GM23338 (cell line): ENCODE measurements around the gene IDI2. TPM values are rescaled to one million over a fixed set of nuclear protein-coding genes. Genes with fewer than 3 reads are reported as not detected.
"Not testable (repeated sequence)": the region's sequence is repeated elsewhere in the genome, so short reads cannot be mapped to it uniquely, and the experiment has no call there.

Source experiments
- ATAC-seq: fragments of 200-7000 bp; cut with Tn5 transposase; 3 replicates; pipeline ENCODE4 v1.9.1; 2020
- DNase-seq: peaks from one replicate; pipeline ENCODE4 v3.0.0-alpha.2; 2015; ENCODE audit warnings: low spot score
- H2AFZ ChIP-seq: fragments of 200-600 bp; sonication (generic); 2 replicates; pipeline ENCODE4 v1.8.0; 2016; ENCODE audit warnings: antibody characterized with exemption, mild to moderate bottlenecking, moderate library complexity
- H3F3A ChIP-seq: fragments of 200-600 bp; sonication (generic); replicated peaks from 2 replicates; pipeline ENCODE4 v1.8.0; 2017; ENCODE audit warnings: antibody characterized with exemption, mixed run types, low read depth
- H3K27ac ChIP-seq: fragments of 200-600 bp; sonication (generic); 2 replicates; pipeline ENCODE4 v1.6.1; 2016; ENCODE audit warnings: low read depth
- H3K27me3 ChIP-seq: fragments of 200-600 bp; sonication (generic); 2 replicates; pipeline ENCODE4 v1.8.0; 2016; ENCODE audit warnings: mild to moderate bottlenecking, mixed run types, moderate library complexity; ENCODE audit not compliant: insufficient read depth
- H3K36me3 ChIP-seq: fragments of 200-600 bp; sonication (generic); 2 replicates; pipeline ENCODE4 v1.8.0; 2016; ENCODE audit warnings: mild to moderate bottlenecking; ENCODE audit not compliant: insufficient read depth
- H3K4me1 ChIP-seq: fragments of 200-600 bp; sonication (generic); 2 replicates; pipeline ENCODE4 v1.8.0; 2016; ENCODE audit warnings: mild to moderate bottlenecking, moderate library complexity; ENCODE audit not compliant: insufficient read depth
- H3K4me2 ChIP-seq: fragments of 200-600 bp; sonication (generic); 2 replicates; pipeline ENCODE4 v1.7.1; 2017; ENCODE audit warnings: mixed run types
- H3K4me3 ChIP-seq: fragments of 200-600 bp; sonication (generic); 2 replicates; pipeline ENCODE4 v1.6.1; 2016; ENCODE audit warnings: mixed run types
- H3K79me2 ChIP-seq: fragments of 200-600 bp; sonication (generic); replicated peaks from 2 replicates; pipeline ENCODE4 v1.8.0; 2017; ENCODE audit warnings: mild to moderate bottlenecking; ENCODE audit not compliant: insufficient read depth
- H3K9me2 ChIP-seq: fragments of 200-600 bp; sonication (generic); 2 replicates; pipeline ENCODE4 v1.8.0; 2017; ENCODE audit not compliant: insufficient read depth
- H4K20me1 ChIP-seq: fragments of 200-600 bp; sonication (generic); replicated peaks from 2 replicates; pipeline ENCODE4 v1.8.0; 2017; ENCODE audit warnings: mild to moderate bottlenecking; ENCODE audit not compliant: insufficient read depth
- H3K27ac Mint-ChIP-seq: 2 replicates; pipeline ENCODE4 v1.8.0; 2020; ENCODE audit warnings: inconsistent platforms, mild to moderate bottlenecking, moderate library complexity, mixed read lengths
- H3K27me3 Mint-ChIP-seq: 3 replicates; pipeline ENCODE4 v1.8.0; 2022; ENCODE audit warnings: low read depth, mild to moderate bottlenecking, moderate library complexity, mixed read lengths, inconsistent platforms; ENCODE audit not compliant: insufficient read depth, poor library complexity
- H3K36me3 Mint-ChIP-seq: 3 replicates; pipeline ENCODE4 v1.8.0; 2021; ENCODE audit warnings: low read depth, mild to moderate bottlenecking, inconsistent platforms, moderate library complexity, mixed read lengths
- H3K4me1 Mint-ChIP-seq: 3 replicates; pipeline ENCODE4 v1.8.0; 2020; ENCODE audit warnings: mild to moderate bottlenecking, inconsistent platforms, mixed read lengths
- H3K4me3 Mint-ChIP-seq: 3 replicates; pipeline ENCODE4 v1.8.0; 2021; ENCODE audit warnings: moderate library complexity, mild to moderate bottlenecking, inconsistent platforms, mixed read lengths
- H3K9me3 Mint-ChIP-seq: 3 replicates; pipeline ENCODE4 v1.8.0; 2020; ENCODE audit warnings: moderate library complexity, mild to moderate bottlenecking, inconsistent platforms, mixed read lengths
- EZH2 ChIP-seq: fragments of 200-600 bp; sonication (generic); IDR thresholded peaks from one replicate; pipeline ENCODE4 v1.8.0; 2017; ENCODE audit warnings: antibody characterized with exemption, mild to moderate bottlenecking, low read depth; ENCODE audit not compliant: unreplicated experiment
- EZH2phosphoT487 ChIP-seq: fragments of 200-600 bp; sonication (generic); IDR thresholded peaks from one replicate; pipeline ENCODE4 v1.8.1; 2018; ENCODE audit warnings: antibody characterized with exemption; ENCODE audit not compliant: unreplicated experiment
- JUNB ChIP-seq: IDR thresholded peaks from one replicate; pipeline ENCODE4 v1.6.1; 2016; ENCODE audit warnings: antibody characterized with exemption; ENCODE audit not compliant: unreplicated experiment
- NANOG ChIP-seq: IDR thresholded peaks from 2 replicates; pipeline ENCODE4 v1.6.1; 2016; ENCODE audit warnings: antibody characterized with exemption, borderline replicate concordance
- POLR2AphosphoS5 ChIP-seq: IDR thresholded peaks from 2 replicates; pipeline ENCODE4 v1.6.1; 2016; ENCODE audit warnings: antibody characterized with exemption, low read depth
- REST ChIP-seq: IDR thresholded peaks from one replicate; pipeline ENCODE4 v1.6.1; 2018; ENCODE audit warnings: antibody characterized with exemption; ENCODE audit not compliant: unreplicated experiment
- STAT1 ChIP-seq: IDR thresholded peaks from one replicate; pipeline ENCODE4 v1.6.1; 2016; ENCODE audit warnings: antibody characterized with exemption; ENCODE audit not compliant: unreplicated experiment
- polyA plus RNA-seq: library from polyadenylated mRNA; unstranded; fragments of >200 nt; fragmentation: Nextera tagmentation; extraction: Ambion mirVana; gene quantifications from 2 replicates; pipeline ENCODE4 v1.2.1, GENCODE V29; 2016
- total RNA-seq: library from RNA; depleted of rRNA; stranded (reverse); fragments of >200 nt; shearing (Covaris generic); gene quantifications from 2 replicates; pipeline ENCODE4 v1.2.3, GENCODE V29; 2014

IDI2 gene
- total and polyA plus RNA-seq, 2 experiments from 2014 or later: not detected

GRCh38 chr10:1038769-1039168 is 13.1 kb upstream of the IDI2 start:
- not testable (repeated sequence) for H3K27ac ChIP-seq, H3K4me1 ChIP-seq, ATAC-seq, H2AFZ ChIP-seq, H3K27me3 ChIP-seq, H3K9me3 Mint-ChIP-seq, H3K27ac Mint-ChIP-seq, H3K27me3 Mint-ChIP-seq, DNase-seq, H3K4me3 Mint-ChIP-seq, H3K4me2 ChIP-seq, H3K4me1 Mint-ChIP-seq, H3K9me2 ChIP-seq, H3K4me3 ChIP-seq
- Histone ChIP-seq H4K20me1 (peaks cover 28% of the 10 kb centered on the region), H3F3A (peaks cover 27% of the 10 kb centered on the region), H3K79me2 (peaks cover 11% of the 10 kb centered on the region), H3K36me3 (peaks cover 44% of the 10 kb centered on the region)
- peaks cover 39% of the 10 kb centered on the region for H3K36me3 Mint-ChIP-seq

GRCh38 chr10:1037098-1037497 is 11.4 kb upstream of the IDI2 start:
- TF ChIP-seq JUNB (no peak), REST (no peak), STAT1 (no peak), NANOG (no peak)
- Mint-ChIP-seq H3K36me3 (peaks cover 25% of the 10 kb centered on the region), H3K4me1 (peaks cover 9% of the 10 kb centered on the region; the same call in 2 of the 3 replicates), H3K9me3 (no peaks in the 10 kb centered on the region), H3K4me3 (no peak overlapping the region), H3K27me3 (no peaks in the 10 kb centered on the region), H3K27ac (peak overlapping the region; percentile 8; the same call in 1 of the 2 replicates)
- no peak overlapping the region for H3K4me2 ChIP-seq
- no peaks in the 10 kb centered on the region for H3K4me1 ChIP-seq
- peaks cover 27% of the 10 kb centered on the region for H3K36me3 ChIP-seq
- no peak overlapping the region for H2AFZ ChIP-seq
- no peaks in the 10 kb centered on the region for H3K27me3 ChIP-seq
- H3K4me3 ChIP-seq: no peak overlapping the region
- H3K27ac ChIP-seq: peak overlapping the region; percentile 69; the same call in 1 of the 2 replicates
- no peaks in the 10 kb centered on the region for H3K9me2 ChIP-seq
- no peak; the same call in 2 of the 3 replicates for ATAC-seq
- H3K79me2 ChIP-seq: 0 out of 2 replicates have a peak, but pooled peaks cover 2% of the 10 kb centered on the region
- peaks cover 23% of the 10 kb centered on the region for H4K20me1 ChIP-seq
- no peak for DNase-seq
- peaks cover 19% of the 10 kb centered on the region for H3F3A ChIP-seq

GRCh38 chr10:1036341-1036791 is 10.7 kb upstream of the IDI2 start:
- H3K4me3 Mint-ChIP-seq: no peak overlapping the region
- H3K4me1 ChIP-seq: no peaks in the 10 kb centered on the region
- ATAC-seq (no peak), DNase-seq (no peak)
- no peaks in the 10 kb centered on the region for H3K27me3 ChIP-seq
- peaks cover 19% of the 10 kb centered on the region for H3F3A ChIP-seq
- peaks cover 21% of the 10 kb centered on the region for H4K20me1 ChIP-seq
- H3K79me2 ChIP-seq: 0 out of 2 replicates have a peak, but pooled peaks cover 2% of the 10 kb centered on the region
- no peaks in the 10 kb centered on the region for H3K27me3 Mint-ChIP-seq
- no peak overlapping the region for H3K4me2 ChIP-seq
- H3K9me3 Mint-ChIP-seq: no peaks in the 10 kb centered on the region
- H2AFZ ChIP-seq: no peak overlapping the region
- H3K27ac ChIP-seq: peak overlapping the region; percentile 69; the same call in 1 of the 2 replicates
- peaks cover 20% of the 10 kb centered on the region for H3K36me3 ChIP-seq
- no peak overlapping the region for H3K4me3 ChIP-seq
- H3K4me1 Mint-ChIP-seq: peaks cover 9% of the 10 kb centered on the region; the same call in 2 of the 3 replicates
- TF ChIP-seq EZH2 (no peak), POLR2AphosphoS5 (no peak), EZH2phosphoT487 (no peak)
- H3K27ac Mint-ChIP-seq: peak overlapping the region; percentile 37; the same call in 1 of the 2 replicates
- no peaks in the 10 kb centered on the region for H3K9me2 ChIP-seq
- H3K36me3 Mint-ChIP-seq: peaks cover 18% of the 10 kb centered on the region
